Putamen (tissue), 1 donor: ENCODE measurements around the gene MICAL2.

Experiments used
- DNase-seq: peaks from one replicate; pipeline ENCODE4 v3.0.0-alpha.2; 2016; ENCODE audit warnings: low spot score

MICAL2 gene

GRCh38 chr11:12232817-12233601 lies 122.6 kb downstream of the MICAL2 start:
- DNase-seq: no peak

GRCh38 chr11:12233602-12233925 lies 123.2 kb downstream of the MICAL2 start:
- no peak for DNase-seq

- DNase-seq: no peak
Observed at GRCh38 chr11:12234221-12234620, 123.8 kb downstream of the MICAL2 start.

GRCh38 chr11:12235080-12235479 lies 124.7 kb downstream of the MICAL2 start:
- DNase-seq: no peak

GRCh38 chr11:12235553-12235946 lies 125.2 kb downstream of the MICAL2 start:
- DNase-seq: no peak

- DNase-seq: no peak
Observed at GRCh38 chr11:12235947-12236743, 125.8 kb downstream of the MICAL2 start.

GRCh38 chr11:12236744-12237101 lies 126.3 kb downstream of the MICAL2 start:
- DNase-seq: no peak

- no peak for DNase-seq
Observed at GRCh38 chr11:12237381-12237784, 127.0 kb downstream of the MICAL2 start.

- DNase-seq: peak; percentile 51
Observed at GRCh38 chr11:12238420-12238819, 128.0 kb downstream of the MICAL2 start.

GRCh38 chr11:12239396-12239795 lies 129.0 kb downstream of the MICAL2 start:
- DNase-seq: no peak

GRCh38 chr11:12239804-12240371 lies 129.5 kb downstream of the MICAL2 start:
- no peak for DNase-seq

GRCh38 chr11:12240677-12241076 lies 130.3 kb downstream of the MICAL2 start:
- no peak for DNase-seq

GRCh38 chr11:12241401-12241800 lies 131.0 kb downstream of the MICAL2 start:
- DNase-seq: no peak

GRCh38 chr11:12241971-12242672 lies 131.7 kb downstream of the MICAL2 start:
- no peak for DNase-seq

GRCh38 chr11:12242966-12243365 lies 132.6 kb downstream of the MICAL2 start:
- DNase-seq: no peak

GRCh38 chr11:12243486-12243885 lies 133.1 kb downstream of the MICAL2 start:
- DNase-seq: peak; percentile 64

GRCh38 chr11:12243911-12244550 lies 133.6 kb downstream of the MICAL2 start:
- DNase-seq: no peak

- DNase-seq: no peak
Observed at GRCh38 chr11:12245091-12245490, 134.7 kb downstream of the MICAL2 start.

GRCh38 chr11:12245549-12246016 lies 135.2 kb downstream of the MICAL2 start:
- DNase-seq: no peak

GRCh38 chr11:12246147-12246546 lies 135.8 kb downstream of the MICAL2 start:
- DNase-seq: no peak

- no peak for DNase-seq
Observed at GRCh38 chr11:12246989-12247388, 136.6 kb downstream of the MICAL2 start.
